CD4-positive, alpha-beta T cell (primary cell): Measurements from ENCODE around the gene ARL5C. TPM values are rescaled to one million over a fixed set of nuclear protein-coding genes. Genes with fewer than 3 reads are reported as not detected.

Source experiments
- ATAC-seq: fragments of 200-7000 bp; cut with Tn5 transposase; one replicate; pipeline ENCODE4 v1.10.0; 2022; ENCODE audit warnings: mild to moderate bottlenecking; ENCODE audit not compliant: poor library complexity
- CTCF ChIA-PET: fragments of 350-600 bp; sonication (Branson Sonifier 250); formaldehyde crosslinking; loops from one replicate; lab custom pipeline; 2021; ENCODE audit warnings: antibody characterized with exemption, inconsistent platforms; lab: Charles Lee
- POLR2A ChIA-PET: fragments of 350-600 bp; sonication (Branson Sonifier 250); formaldehyde crosslinking; loops from one replicate; lab custom pipeline; 2021; ENCODE audit warnings: antibody characterized with exemption, inconsistent platforms; lab: Charles Lee
- DNase-seq, 14 experiments: peaks; one replicate each; pipeline ENCODE4 v3.0.0-alpha.2; 2013 to 2020; ENCODE audit warnings: mixed read lengths in 2 of 14
- H3K27ac ChIP-seq, 2 donors: one replicate each; pipeline versions ENCODE4 v1.5.1 to v1.7.0; 2013; ENCODE audit warnings: low read length in 2 of 2, low read depth in 1 of 2, mild to moderate bottlenecking in 1 of 2
- H3K27me3 ChIP-seq, 2 experiments: 1 replicate in 1 of 2; 2 replicates in 1 of 2; pipeline versions ENCODE4 v1.6.1 to v1.7.0; 2013; ENCODE audit warnings: low read length in 2 of 2, control low read depth in 1 of 2, mild to moderate bottlenecking in 1 of 2, moderate library complexity in 1 of 2; ENCODE audit not compliant: insufficient read depth in 2 of 2, control insufficient read depth in 1 of 2
- H3K36me3 ChIP-seq: one replicate; pipeline ENCODE4 v1.6.1; 2013; ENCODE audit warnings: low read length, control low read depth; ENCODE audit not compliant: insufficient read depth
- H3K4me1 ChIP-seq: one replicate; pipeline ENCODE4 v1.6.1; 2013; ENCODE audit warnings: low read length, control low read depth; ENCODE audit not compliant: insufficient read depth
- H3K4me3 ChIP-seq: one replicate; pipeline ENCODE4 v1.5.1; 2013; ENCODE audit warnings: mild to moderate bottlenecking, low read length, moderate library complexity
- H3K9me3 ChIP-seq, 2 experiments: 1 replicate in 1 of 2; 2 replicates in 1 of 2; pipeline versions ENCODE4 v1.6.1 to v1.7.0; 2013; ENCODE audit warnings: low read length in 2 of 2, mild to moderate bottlenecking in 2 of 2, control low read depth in 1 of 2, moderate library complexity in 1 of 2; ENCODE audit not compliant: control insufficient read depth in 1 of 2, insufficient read depth in 1 of 2
- H3K27ac Mint-ChIP-seq: one replicate; pipeline ENCODE4 v1.8.0; 2020; ENCODE audit warnings: mixed read lengths
- H3K27me3 Mint-ChIP-seq: one replicate; pipeline ENCODE4 v1.8.0; 2021; ENCODE audit warnings: mixed read lengths
- H3K36me3 Mint-ChIP-seq: one replicate; pipeline ENCODE4 v1.8.0; 2021; ENCODE audit warnings: low read depth, mixed read lengths
- H3K4me1 Mint-ChIP-seq: one replicate; pipeline ENCODE4 v1.8.0; 2021; ENCODE audit warnings: low read depth, mixed read lengths
- H3K4me3 Mint-ChIP-seq: one replicate; pipeline ENCODE4 v1.8.0; 2020; ENCODE audit warnings: mild to moderate bottlenecking, mixed read lengths
- H3K9me3 Mint-ChIP-seq: one replicate; pipeline ENCODE4 v1.8.0; 2020; ENCODE audit warnings: mixed read lengths
- intact Hi-C, 2 experiments: fragments of 100-400 bp; cut with DNase I in 1 of 2; cut with micrococcal nuclease in 1 of 2; formaldehyde crosslinking; loops; one replicate each; pipeline versions ENCODE4 v1.15.1 to v1.9.0; 2023 to 2025; cut with DNase I, micrococcal nuclease
- total RNA-seq, 174 experiments: library from RNA in 2 of 174; stranded (reverse) in 2 of 174; gene quantifications; one replicate each; pipeline ENCODE4 v1.2.3 and lab custom pipeline; 2021 to 2026
- TF ChIP-seq, protein P1 (sequence below): fragments of 200-600 bp; IDR thresholded peaks from one replicate; pipeline ENCODE4 v1.8.0; 2022; ENCODE audit warnings: antibody characterized with exemption, mild to moderate bottlenecking

Gene ARL5C
- total RNA-seq, 2 experiments from 2014 or later, result not detected

DNA sequence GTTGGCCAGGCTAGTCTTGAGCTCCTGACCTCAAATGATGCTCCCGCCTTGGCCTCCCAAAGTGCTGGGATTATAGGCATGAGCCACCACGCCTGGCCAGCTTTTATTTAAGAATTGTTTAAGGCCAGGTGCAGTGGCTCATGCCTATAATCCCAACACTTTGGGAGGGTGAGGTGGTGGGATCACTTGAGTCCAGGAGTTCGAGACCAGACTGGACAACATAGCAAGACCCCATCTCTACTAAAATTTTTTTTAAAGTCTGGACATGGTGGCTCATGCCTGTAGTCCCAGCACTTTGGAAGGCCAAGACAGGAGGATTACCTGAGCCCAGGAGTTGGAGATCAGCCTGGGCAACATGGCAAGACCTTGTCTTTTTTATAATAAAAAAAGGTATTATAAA is 19.7 kb downstream of the ARL5C start:
- intact Hi-C loops, result no loop called here
- CTCF ChIA-PET, result interaction anchor here (1.4 kb wide), 1 partner anchor 18 kb away, joined by 4 read pairs; no protein-coding TSS in a partner anchor

DNA sequence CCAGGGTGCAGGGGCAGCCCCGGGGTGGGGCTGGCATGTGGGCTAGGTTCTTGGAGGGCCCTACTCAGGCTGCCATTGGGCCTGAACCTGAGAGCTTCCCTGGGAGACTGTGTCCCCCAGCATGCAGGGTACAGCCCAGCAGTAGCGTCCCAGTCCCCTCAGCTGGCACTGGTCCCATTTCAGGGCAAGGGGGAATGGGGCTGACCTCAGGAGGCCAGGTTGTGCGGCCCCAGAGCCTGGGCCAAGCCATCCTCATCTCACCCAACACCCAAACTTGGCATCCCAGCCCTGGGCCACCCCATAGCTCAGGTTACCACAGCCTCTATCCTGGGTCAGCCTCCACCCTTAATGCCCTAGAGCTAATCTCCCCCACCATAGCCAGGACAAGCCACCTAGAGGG is 20.8 kb downstream of the ARL5C start:
- H3K36me3 ChIP-seq, result no peaks in the 10 kb centered on the region
- no peaks in the 10 kb centered on the region for H3K27me3 ChIP-seq
- H3K4me3 Mint-ChIP-seq, result no peak overlapping the region
- intact Hi-C loops, result no loop called here
- ChIA-PET CTCF (interaction anchor here (0.9 to 1.4 kb wide), 2 partner anchors 19 to 22 kb away, joined by 3 to 4 read pairs; no protein-coding TSS in a partner anchor), POLR2A (interaction anchor here (1.7 kb wide), 1 partner anchor 8 kb away, joined by 9 read pairs; no protein-coding TSS in a partner anchor)
- H3K9me3 ChIP-seq, result no peaks in the 10 kb centered on the region
- no peak overlapping the region for H3K27ac ChIP-seq
- peaks cover 6% of the 10 kb centered on the region for H3K36me3 Mint-ChIP-seq
- no peaks in the 10 kb centered on the region for H3K9me3 Mint-ChIP-seq
- TF ChIP-seq, protein P1, sequence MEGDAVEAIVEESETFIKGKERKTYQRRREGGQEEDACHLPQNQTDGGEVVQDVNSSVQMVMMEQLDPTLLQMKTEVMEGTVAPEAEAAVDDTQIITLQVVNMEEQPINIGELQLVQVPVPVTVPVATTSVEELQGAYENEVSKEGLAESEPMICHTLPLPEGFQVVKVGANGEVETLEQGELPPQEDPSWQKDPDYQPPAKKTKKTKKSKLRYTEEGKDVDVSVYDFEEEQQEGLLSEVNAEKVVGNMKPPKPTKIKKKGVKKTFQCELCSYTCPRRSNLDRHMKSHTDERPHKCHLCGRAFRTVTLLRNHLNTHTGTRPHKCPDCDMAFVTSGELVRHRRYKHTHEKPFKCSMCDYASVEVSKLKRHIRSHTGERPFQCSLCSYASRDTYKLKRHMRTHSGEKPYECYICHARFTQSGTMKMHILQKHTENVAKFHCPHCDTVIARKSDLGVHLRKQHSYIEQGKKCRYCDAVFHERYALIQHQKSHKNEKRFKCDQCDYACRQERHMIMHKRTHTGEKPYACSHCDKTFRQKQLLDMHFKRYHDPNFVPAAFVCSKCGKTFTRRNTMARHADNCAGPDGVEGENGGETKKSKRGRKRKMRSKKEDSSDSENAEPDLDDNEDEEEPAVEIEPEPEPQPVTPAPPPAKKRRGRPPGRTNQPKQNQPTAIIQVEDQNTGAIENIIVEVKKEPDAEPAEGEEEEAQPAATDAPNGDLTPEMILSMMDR, result no peak
- H3K4me3 ChIP-seq, result no peak overlapping the region
- H3K4me1 ChIP-seq, result peaks cover 16% of the 10 kb centered on the region
- DNase-seq, result no peak
- no peak overlapping the region for H3K27ac Mint-ChIP-seq
- peaks cover 29% of the 10 kb centered on the region for H3K4me1 Mint-ChIP-seq
- no peak for ATAC-seq
- no peaks in the 10 kb centered on the region for H3K27me3 Mint-ChIP-seq

More for the DNA sequence above, 19.7 kb downstream of the ARL5C start:
- H3K27ac ChIP-seq, result no peak overlapping the region
- TF ChIP-seq, protein P1, result no peak
- no peaks in the 10 kb centered on the region for H3K27me3 Mint-ChIP-seq
- no peak overlapping the region for H3K4me3 Mint-ChIP-seq
- no peaks in the 10 kb centered on the region for H3K36me3 ChIP-seq
- H3K4me3 ChIP-seq, result no peak overlapping the region
- H3K9me3 Mint-ChIP-seq, result no peaks in the 10 kb centered on the region
- DNase-seq (no peak), ATAC-seq (no peak)
- peaks cover 34% of the 10 kb centered on the region for H3K4me1 Mint-ChIP-seq
- peaks cover 27% of the 10 kb centered on the region for H3K4me1 ChIP-seq
- H3K36me3 Mint-ChIP-seq, result peaks cover 6% of the 10 kb centered on the region
- H3K27ac Mint-ChIP-seq, result no peak overlapping the region
- peaks cover 0 to 5% of the 10 kb centered on the region in 2 experiments for H3K27me3 ChIP-seq
- H3K9me3 ChIP-seq, result no peaks in the 10 kb centered on the region
- POLR2A ChIA-PET, result no interaction called here

DNA sequence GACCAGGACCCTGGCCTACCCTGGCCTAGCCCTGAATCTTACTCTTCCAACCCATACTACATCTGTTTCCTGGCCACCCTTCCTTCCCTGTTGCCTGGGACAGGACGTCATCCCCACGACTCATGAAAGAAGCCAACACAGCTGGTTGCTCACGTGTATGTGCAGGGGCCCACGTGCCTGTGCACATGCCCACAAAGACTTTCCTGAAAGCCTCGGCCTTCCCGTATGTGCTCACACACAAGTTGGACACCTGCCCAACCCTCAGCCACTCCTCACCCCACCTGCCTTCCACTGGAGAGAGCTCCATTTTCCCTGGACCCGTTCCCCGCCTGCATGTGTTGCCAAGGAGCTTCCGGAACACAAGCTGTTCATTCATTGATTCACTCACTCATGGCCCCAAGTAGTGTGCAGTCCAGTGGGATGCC is 21.5 kb downstream of the ARL5C start:
- POLR2A ChIA-PET, result interaction anchor here (1.7 kb wide), 1 partner anchor 9 kb away, joined by 9 read pairs; no protein-coding TSS in a partner anchor
- no peaks in the 10 kb centered on the region for H3K9me3 Mint-ChIP-seq

More for the DNA sequence above, 21.5 kb downstream of the ARL5C start:
- Histone ChIP-seq H3K4me1 (peaks cover 10% of the 10 kb centered on the region), H3K36me3 (no peaks in the 10 kb centered on the region), H3K4me3 (no peak overlapping the region), H3K9me3 (no peaks in the 10 kb centered on the region), H3K27me3 (no peaks in the 10 kb centered on the region), H3K27ac (no peak overlapping the region)
- Mint-ChIP-seq H3K36me3 (peaks cover 6% of the 10 kb centered on the region), H3K27me3 (no peaks in the 10 kb centered on the region), H3K4me3 (no peak overlapping the region), H3K4me1 (peaks cover 22% of the 10 kb centered on the region), H3K27ac (no peak overlapping the region)
- ATAC-seq, result no peak
- TF ChIP-seq, protein P1, result no peak
- no peak for DNase-seq
- CTCF ChIA-PET, result interaction anchor here (1.0 kb wide), 1 partner anchor 8 kb away, joined by 4 read pairs; no protein-coding TSS in a partner anchor
- intact Hi-C loops, result no loop called here
